Left ventricle myocardium inferior (tissue), 1 donor: ENCODE measurements around the gene CAB39L. TPM values are rescaled to one million over a fixed set of nuclear protein-coding genes. Genes with fewer than 3 reads are reported as not detected.

Source experiments
- DNase-seq: peaks from one replicate; pipeline ENCODE4 v3.0.0-alpha.2; 2020
- H3K27ac ChIP-seq: fragments of 200-600 bp; replicated peaks from 2 replicates; pipeline ENCODE4 v1.8.0; 2021
- H3K27me3 ChIP-seq: fragments of 200-600 bp; 2 replicates; pipeline ENCODE4 v1.8.0; 2021; ENCODE audit warnings: low read depth
- H3K36me3 ChIP-seq: fragments of 200-600 bp; 2 replicates; pipeline ENCODE4 v1.8.0; 2021
- H3K4me1 ChIP-seq: fragments of 200-600 bp; 2 replicates; pipeline ENCODE4 v1.8.0; 2021
- H3K4me3 ChIP-seq: fragments of 200-600 bp; 2 replicates; pipeline ENCODE4 v1.8.0; 2021; ENCODE audit warnings: mild to moderate bottlenecking, moderate library complexity
- H3K9me3 ChIP-seq: fragments of 200-600 bp; replicated peaks from 2 replicates; pipeline ENCODE4 v1.8.0; 2021
- intact Hi-C: fragments of 100-400 bp; cut with micrococcal nuclease; formaldehyde crosslinking; loops from one replicate; pipeline ENCODE4 v1.11.0; 2022
- total RNA-seq: library from RNA; stranded (reverse); fragmentation: NEBNext Ultra II Directional; extraction: Animal tissue kit (Norgen Biotek cat#: 25700); gene quantifications from one replicate; pipeline ENCODE4 v1.2.1, GENCODE V29; 2021
- TF ChIP-seq, protein P1 (sequence below): fragments of 200-600 bp; IDR thresholded peaks from 2 replicates; pipeline ENCODE4 v1.8.0; 2021; ENCODE audit warnings: antibody characterized with exemption, mild to moderate bottlenecking, borderline replicate concordance
- donor health status: DM: no; HTN: yes; CAD: no; lungs with severe emphysema.

CAB39L gene
- total RNA-seq, 1 donor from 2014 or later: 23.4 TPM

DNA sequence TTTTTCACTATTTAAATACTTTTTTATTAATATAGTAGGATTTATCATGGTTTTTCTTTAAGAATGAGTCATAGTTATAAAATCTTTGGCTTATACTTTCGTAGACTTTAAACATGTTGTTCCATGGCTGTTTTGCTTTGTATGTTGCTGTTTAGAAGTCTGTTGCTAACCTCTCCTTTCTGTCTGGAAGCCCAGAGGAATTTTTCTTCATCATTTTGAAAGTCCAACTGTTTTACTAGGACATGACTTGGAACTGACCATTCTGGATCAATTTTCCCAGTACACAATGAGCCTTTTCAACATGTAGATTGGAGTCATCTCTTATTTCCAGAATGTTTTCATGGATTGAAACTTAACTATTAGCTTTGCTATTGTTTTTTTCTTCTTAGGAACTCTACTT is 7.9 kb downstream of the CAB39L start:
- H3K9me3 ChIP-seq: no peaks in the 10 kb centered on the region
- no peaks in the 10 kb centered on the region for H3K27me3 ChIP-seq
- H3K4me3 ChIP-seq: no peak overlapping the region
- no peaks in the 10 kb centered on the region for H3K4me1 ChIP-seq
- H3K36me3 ChIP-seq: peaks cover 19% of the 10 kb centered on the region
- no peak for DNase-seq
- TF ChIP-seq, protein P1, sequence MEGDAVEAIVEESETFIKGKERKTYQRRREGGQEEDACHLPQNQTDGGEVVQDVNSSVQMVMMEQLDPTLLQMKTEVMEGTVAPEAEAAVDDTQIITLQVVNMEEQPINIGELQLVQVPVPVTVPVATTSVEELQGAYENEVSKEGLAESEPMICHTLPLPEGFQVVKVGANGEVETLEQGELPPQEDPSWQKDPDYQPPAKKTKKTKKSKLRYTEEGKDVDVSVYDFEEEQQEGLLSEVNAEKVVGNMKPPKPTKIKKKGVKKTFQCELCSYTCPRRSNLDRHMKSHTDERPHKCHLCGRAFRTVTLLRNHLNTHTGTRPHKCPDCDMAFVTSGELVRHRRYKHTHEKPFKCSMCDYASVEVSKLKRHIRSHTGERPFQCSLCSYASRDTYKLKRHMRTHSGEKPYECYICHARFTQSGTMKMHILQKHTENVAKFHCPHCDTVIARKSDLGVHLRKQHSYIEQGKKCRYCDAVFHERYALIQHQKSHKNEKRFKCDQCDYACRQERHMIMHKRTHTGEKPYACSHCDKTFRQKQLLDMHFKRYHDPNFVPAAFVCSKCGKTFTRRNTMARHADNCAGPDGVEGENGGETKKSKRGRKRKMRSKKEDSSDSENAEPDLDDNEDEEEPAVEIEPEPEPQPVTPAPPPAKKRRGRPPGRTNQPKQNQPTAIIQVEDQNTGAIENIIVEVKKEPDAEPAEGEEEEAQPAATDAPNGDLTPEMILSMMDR: no peak
- intact Hi-C loops: loop anchor here (10.0 kb wide), 1 partner anchor 131 kb away; no protein-coding TSS in a partner anchor
- peak overlapping the region; percentile 29 for H3K27ac ChIP-seq

DNA sequence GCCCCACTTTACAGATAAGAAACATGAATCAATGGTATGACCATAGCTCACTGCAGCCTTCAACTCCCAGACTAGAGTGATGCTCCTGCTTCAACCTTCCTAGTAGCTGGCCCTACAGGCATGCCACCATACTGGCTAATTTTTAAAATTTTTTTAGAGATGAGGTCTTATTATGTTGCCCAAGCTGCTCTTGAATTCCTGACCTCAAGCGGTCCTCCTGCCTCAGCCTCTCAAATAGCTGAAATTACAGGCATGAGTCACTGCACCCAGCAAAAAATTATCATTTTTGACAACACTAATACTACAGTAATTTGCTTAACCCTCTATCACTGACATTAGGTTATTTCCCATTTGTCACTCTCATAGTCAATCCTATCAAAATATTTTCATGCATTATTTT is 14.7 kb downstream of the CAB39L start:
- intact Hi-C loops: no loop called here
- DNase-seq: no peak
- Histone ChIP-seq H3K27ac (no peak overlapping the region), H3K9me3 (no peaks in the 10 kb centered on the region), H3K4me3 (no peak overlapping the region), H3K4me1 (no peaks in the 10 kb centered on the region), H3K36me3 (peaks cover 32% of the 10 kb centered on the region), H3K27me3 (no peaks in the 10 kb centered on the region)
- TF ChIP-seq, protein P1: no peak

DNA sequence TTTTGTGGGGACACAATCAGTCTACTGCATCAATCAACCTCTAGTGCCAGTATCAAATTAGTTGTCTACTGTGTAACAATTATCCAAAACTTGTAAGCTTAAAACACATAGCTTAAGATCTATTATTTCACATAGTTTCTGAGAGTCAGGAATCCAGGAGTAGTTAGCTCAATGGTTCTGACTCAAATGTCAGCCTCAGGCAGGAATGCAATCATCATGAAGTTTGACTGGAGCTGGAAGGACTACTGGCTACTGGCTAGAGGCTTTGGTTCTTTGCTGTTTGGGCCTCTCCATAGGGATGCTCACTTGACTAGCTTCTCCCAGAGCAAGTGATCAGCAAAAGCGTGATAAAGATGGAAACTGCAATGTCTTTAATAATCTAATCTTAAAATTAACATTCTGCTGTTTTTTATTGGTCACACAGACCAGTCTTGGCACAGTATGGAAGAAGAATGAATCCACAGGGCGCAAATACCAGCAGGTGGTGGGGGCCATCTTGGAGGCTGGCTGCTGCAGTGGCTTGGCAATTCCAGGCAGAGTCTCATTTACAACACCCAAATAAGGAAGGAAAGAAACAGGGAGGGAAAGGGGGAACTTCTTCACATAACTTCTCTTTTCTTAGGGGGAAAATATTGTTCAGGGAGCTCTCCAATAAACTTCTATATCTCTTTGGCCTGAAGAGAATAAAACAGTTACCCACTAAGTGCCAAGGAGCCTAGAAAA is 15.7 kb downstream of the CAB39L start:
- Histone ChIP-seq H3K27ac (no peak overlapping the region), H3K4me1 (no peaks in the 10 kb centered on the region), H3K4me3 (no peak overlapping the region), H3K36me3 (peaks cover 29% of the 10 kb centered on the region), H3K9me3 (no peaks in the 10 kb centered on the region), H3K27me3 (no peaks in the 10 kb centered on the region)
- TF ChIP-seq, protein P1: no peak
- intact Hi-C loops: no loop called here
- peak; percentile 17 for DNase-seq

DNA sequence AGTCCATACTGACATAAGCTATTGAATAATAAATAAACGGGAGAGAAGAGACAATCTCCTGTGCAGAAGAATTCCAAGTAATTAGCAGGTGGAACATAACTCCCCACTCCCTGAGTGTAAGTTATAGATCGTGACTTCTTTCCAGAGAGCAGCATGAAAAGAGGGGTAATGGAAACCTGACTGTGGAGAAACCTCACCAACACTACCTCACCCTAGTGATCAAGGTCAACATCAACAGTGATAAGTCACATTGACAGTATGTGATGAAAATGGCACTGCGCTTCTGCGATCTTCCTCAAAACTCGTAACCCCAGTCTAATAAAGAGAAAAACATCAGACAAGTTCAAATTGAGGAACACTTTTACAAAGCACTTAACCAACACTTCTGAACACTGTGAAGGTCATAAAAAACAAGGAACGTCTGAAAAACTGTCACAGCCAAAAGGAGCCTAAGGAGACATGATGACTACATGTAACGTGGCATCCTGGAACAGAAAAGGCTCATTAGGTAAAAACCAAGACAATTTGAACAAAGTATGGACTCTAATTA is 19.8 kb downstream of the CAB39L start:
- H3K27ac ChIP-seq: no peak overlapping the region
- TF ChIP-seq, protein P1: no peak
- H3K9me3 ChIP-seq: no peaks in the 10 kb centered on the region
- no peak overlapping the region for H3K4me3 ChIP-seq
- intact Hi-C loops: no loop called here
- H3K36me3 ChIP-seq: peaks cover 17% of the 10 kb centered on the region
- no peak for DNase-seq
- H3K4me1 ChIP-seq: no peaks in the 10 kb centered on the region
- no peaks in the 10 kb centered on the region for H3K27me3 ChIP-seq

GRCh38 chr13:49421391-49421790 is 22.5 kb downstream of the CAB39L start:
- Histone ChIP-seq H3K27ac (no peak overlapping the region), H3K4me3 (no peak overlapping the region), H3K4me1 (no peaks in the 10 kb centered on the region), H3K36me3 (peaks cover 5% of the 10 kb centered on the region), H3K9me3 (no peaks in the 10 kb centered on the region), H3K27me3 (no peaks in the 10 kb centered on the region)
- no peak for DNase-seq
- TF ChIP-seq, protein P1: no peak
- intact Hi-C loops: no loop called here
